ENCODE data around the gene TUBB.
"Not testable (repeated sequence)": the region's sequence is repeated elsewhere in the genome, so short reads cannot be mapped to it uniquely, and the experiment has no call there.

TUBB gene

DNA sequence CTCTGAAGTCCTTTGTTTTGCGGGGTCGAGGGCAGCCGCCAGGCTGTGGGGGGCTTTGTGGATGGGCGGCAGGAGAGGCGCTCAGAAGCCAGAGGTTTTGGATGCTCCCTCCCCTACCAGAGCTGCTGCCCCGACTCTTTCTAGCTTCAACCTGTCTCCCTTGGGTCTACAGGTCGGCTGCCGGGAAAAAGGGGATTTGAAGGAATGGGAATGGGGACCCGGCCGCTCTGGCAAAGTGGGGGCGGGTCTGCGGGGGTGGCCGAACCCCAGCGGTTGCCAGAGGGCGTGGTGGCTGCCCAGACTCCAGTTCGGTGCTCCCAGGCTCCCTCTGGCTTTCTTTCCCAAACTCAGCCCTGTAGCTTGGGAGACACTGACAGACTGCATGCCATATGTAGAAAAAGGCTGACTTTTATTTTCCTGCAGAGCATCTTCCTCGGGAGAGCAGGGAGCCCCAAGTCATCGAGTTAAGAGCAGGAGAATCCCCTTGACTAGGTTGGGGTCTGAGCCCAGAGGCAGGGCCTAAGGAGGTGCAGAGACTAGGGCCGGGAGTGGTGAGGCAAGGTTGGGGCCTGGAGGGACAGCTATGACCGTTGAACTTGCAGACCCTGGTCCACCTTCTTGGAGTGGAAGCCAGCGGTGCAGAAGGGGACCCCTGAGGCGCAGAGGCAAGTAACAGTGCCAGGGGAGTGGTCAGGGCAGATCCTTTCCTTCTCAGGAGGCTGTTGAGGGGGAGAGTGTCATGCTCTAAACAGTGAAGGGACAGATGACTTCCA lies 32.3 kb upstream of the TUBB start:
- no peak for DNase-seq

DNA sequence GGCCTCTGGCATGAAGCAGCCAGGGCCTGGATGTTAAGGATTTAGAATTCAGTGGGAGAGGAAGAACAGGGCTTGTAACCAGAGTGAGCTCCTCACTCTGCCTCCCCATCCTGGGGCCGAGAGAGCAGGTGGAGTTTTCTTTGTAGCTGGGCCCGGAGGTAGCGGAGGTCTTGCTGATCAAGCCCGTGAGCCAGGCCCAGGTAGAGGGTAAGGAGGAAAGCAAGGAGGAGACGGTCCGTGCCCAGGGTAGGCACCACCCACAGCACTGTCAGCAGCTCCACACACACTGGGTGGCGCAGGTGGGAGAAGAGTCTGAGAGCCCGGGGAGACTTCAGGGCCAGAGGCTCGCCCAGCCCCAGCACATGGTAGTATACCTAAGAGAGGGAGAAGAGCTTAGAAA lies 31.6 kb upstream of the TUBB start:
- no peak for DNase-seq

DNA sequence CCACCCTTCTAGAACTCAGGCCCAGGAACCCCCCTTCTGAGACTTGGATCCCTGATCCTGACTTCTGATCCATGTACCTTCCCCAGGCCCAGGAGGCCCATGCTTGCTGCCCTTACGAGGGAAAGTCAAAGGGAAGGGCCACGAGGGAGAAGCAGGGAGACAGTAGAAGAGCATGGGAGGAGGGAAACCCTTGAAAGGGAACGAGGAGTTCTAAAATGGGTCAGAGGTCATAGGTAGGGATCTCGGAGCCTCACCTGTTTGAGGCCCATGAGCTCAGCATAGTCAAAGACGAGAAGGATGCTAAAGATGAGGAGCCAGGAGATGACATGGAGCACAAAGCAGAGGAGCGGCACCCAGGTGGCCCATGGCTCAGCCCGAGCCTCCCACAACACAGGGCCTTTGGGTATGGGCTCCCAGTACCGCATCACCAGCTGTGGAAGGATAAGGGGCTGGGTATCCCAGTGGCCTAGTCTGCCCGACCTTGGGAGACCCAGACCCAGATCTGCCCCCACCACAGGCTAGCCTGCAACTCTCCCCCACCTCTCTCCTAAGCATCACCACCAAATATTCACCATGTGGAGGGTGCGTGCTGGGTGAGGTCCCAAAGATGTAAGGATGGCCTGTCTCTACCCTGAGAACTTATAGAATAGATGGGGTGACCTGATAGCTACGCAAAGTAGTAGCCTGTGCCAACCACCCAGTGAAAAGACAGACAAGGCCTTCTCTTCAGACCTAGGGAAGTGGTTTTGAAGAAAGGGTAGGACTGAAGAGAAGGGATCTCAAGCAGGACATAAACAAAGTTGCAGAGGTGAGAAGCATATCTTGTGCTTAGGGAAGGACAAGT lies 30.9 kb upstream of the TUBB start:
- DNase-seq, result peak; percentile 35

DNA sequence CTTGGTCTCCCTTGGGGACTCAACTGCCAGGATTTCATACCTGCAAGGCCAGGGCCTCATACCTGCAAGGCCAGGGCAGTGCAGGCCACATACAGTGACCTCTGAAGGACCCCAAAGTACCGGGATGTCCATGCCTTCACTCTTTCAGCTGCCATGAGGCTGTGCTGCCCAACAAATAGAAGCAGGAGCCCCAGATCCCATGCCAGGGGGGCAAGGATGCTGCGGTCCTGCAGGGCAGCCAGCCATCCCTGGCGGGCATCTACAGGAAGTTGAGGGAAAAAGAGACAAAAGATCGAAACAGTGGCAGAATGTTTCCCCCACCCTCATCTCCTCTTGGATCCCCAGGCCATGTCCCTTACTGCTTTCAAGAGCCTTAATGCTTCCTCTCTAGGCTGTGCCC lies 30.2 kb upstream of the TUBB start:
- DNase-seq, result no peak

DNA sequence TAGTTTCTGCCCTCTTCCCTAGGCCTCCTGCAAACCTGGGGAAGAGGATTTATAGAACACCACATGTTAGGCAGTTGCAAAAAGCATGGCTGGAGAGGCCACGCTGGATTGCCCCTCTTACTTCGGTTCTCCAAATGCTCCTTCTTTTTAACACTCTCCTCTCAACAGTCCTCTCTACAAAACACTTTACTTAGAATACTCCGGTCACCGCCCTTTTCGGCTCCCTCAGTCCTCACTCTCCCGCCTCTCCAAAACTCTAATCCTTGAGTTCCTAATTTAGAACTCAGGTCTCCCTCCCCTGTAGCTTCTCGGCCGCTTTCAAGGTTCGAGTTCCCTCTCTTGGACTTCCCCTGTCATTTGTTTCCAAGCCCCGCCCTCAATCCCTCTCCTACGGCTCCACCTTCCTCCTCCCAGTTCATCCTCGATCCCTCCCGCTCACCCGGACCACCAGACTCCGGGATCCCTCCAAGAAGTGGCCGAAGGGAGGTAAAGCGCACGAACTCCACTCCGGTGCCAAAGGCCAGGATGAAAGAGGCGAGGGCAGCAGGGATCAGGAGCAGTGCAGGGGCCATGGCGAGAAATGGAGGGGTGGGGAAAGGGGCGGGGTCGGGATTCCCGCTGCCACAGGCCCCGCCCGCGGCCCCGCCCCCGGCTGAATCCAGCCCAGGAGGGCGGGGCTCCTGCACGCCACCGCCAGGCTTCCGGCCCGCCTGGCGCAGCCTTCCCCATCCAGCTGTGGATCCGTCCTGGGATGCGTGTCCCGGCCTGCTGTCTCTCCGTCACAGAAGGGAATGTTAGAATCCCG lies 29.5 kb upstream of the TUBB start, which contains the start of gene NRM:
Gene NRM, minus strand, starts transcription at position 582 of the 805 bp plus-strand sequence. Its CDS starts 10 bp downstream, at position 572.
- peak; percentile 90 for DNase-seq

DNA sequence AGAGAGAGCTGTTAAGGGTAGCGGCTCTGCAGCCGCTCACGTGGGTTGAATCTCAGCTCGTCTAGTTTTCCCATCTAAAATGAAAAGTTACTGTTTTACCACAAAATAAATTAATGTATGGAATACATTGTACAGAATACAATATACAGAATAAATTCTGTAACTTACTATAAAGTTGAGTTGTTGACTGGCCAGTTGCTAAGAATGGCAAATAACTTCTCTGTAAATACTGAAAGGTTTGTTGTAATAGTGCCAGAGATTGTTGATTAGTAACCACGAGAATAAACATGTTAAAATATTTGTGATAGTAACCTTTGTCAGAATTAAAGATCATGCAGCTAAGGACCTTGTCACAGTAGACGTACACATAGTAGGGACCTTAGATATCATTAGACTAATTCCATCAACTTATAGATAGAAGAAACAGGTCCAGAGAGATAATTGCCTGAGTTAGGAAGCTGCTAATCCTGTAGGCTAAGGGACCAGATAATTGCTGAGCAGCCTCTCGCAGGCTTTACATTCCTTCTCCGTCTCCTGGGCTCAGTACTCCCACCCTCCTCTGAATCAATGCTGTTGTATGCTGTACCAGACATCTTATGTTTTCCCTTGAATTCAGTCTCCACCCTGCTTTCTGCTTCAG lies 28.8 kb upstream of the TUBB start:
- no peak for DNase-seq

DNA sequence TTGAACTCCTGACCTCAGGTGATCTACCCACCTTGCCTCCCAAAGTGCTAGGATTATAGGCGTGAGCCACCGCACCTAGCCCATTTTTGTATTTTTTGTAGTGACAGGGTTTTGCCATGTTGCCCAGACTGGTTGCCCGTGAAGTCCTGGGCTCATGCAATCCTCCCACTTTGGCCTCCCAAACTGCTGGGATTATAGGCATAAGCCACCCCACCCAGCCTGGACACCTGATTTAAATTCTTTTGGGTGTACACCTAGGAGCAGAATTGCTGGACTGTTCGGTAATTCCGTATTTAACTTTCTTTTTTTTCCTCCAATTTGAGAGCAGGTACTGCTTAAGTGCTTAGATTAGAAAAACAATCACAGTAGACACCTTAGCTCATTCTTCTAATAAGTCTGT lies 23.7 kb upstream of the TUBB start:
- no peak for DNase-seq

DNA sequence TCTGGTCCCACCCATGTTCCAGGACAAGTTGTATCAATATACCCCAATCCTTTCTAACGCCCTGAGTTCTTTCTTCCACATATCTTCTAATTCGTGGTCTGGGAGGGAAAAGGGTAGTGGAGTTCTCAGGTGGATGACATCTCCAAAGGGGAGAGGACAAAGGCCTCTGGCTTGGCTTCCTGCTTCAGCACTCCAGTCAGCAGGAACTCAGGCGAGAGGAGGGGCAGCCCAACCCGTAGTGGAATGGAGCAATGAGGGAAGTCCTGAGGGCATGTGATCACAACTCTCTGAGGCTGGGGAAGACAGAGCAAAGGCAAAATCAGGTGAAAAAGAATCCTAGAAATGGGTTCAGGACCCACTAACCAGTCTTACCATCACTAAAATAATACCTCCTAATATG lies 19.8 kb upstream of the TUBB start:
- no peak for DNase-seq

DNA sequence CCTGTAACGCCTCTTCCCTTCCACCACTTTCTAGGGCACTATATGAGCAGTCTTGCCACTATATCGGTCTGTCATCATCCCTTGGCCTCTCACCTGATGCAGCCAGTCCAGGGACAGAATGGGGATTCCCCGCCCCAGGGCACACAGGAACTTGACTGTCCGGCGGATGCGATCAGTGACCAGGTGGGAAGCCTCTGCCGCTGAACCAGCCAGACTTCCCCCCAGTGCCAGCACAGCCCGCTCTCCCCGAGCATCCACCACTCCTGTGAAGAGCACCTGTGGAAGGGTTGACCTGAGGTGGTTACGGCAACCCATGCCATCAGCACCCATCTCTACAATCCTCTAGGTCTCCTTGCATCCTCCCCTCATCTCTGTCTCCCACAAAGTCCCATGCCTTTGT lies 17.1 kb upstream of the TUBB start:
- no peak for DNase-seq

DNA sequence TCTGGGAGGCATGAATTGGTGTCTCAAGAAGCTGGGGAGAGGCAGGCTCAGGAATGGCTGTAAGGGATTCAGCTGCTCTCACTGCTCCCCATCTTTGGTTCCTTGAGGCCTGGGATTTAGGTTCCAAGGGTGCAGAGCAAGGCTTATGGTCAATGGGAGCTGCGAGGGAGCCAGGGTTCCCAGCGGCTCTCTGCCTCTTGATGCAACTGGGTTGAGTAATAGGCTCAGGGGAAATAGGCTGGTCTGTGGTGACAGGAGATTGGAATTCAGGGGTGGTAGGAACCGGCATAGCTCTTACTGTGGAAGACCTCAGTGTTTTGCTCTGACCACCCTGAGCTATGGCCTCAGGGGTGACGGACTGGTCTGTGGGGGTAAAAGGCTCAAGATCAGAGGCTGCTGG lies 16.3 kb upstream of the TUBB start:
- no peak for DNase-seq

DNA sequence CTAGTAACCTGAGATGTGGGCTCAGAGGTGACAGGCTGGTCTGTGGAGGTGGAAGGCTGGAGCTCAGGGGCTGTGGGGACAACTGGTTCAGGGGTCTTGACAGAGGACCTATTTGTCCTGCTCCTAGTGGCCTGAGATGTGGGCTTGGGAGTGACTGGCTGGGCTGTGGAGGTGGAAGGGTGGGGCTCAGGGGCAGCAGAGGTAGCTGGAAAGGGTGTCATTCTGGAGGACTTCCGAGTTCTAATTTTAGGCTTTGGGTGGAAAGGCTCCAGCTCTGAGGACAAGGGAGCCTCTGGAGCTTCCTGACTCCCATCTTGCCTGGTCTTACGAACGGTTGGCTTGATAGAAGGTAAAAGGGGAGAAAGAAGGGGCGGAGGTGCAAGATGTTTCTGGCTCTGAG lies 14.5 kb upstream of the TUBB start:
- DNase-seq, result no peak

DNA sequence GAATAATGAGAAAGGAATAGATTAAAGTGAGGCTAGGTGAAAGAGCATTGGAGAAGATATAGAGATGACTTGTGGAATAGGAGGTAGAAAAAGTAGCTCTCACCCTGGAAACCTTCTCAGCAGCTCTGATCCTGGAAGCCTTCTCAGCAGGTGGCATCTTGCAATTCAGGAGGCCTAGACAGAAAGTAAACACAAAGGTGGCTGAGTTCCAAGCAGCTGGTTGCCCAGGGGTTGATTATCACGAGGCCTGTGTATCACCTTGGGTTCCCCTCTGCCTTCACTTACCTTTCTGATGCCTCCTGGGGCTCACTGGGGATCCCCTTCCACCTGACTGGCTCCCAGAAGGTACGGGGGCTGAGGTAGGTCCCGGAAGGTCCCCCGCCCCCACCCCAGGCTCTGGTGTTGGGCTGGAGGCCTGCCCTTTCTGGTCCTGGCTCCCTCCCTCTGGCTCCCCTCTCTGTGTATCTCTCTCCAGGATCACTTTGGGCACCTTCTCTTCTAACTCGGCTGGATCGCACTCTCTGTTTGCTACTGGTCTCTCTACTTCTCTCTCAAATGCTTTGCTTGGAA lies 12.8 kb upstream of the TUBB start:
- no peak for DNase-seq

DNA sequence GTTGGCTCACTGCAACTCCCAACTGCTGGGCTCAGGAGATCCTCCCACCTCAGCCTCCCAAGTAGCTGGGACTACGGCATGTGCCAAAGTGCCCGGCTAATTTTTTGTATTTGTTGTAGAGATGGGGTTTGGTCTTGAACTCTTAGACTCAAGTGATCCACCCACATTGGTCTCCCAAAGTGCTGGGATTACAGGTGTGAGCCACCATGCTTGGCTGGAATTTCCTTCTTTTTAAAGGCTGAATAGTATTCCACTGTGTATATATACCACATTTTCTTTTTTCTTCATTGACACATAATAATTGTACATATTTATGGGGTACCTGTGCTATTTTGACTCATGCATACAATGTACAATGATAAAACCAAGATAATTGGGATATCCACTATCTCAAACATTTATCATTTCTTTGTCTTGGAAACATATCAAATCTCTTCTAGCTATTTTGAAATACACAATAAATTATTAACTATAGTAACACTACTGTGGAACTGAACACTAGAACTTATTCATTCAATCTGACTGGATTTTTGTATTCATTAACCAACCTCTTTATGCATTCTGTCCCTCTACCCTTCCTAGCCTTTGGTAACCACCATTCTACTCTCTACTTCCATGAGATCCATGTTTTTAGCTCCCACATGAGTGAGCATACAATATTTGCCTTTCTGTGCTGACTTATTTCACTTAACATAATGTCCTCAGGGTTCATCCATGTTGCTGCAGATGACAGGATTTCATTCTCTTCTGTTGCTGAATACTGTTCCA lies 10.9 kb upstream of the TUBB start:
- DNase-seq, result no peak

DNA sequence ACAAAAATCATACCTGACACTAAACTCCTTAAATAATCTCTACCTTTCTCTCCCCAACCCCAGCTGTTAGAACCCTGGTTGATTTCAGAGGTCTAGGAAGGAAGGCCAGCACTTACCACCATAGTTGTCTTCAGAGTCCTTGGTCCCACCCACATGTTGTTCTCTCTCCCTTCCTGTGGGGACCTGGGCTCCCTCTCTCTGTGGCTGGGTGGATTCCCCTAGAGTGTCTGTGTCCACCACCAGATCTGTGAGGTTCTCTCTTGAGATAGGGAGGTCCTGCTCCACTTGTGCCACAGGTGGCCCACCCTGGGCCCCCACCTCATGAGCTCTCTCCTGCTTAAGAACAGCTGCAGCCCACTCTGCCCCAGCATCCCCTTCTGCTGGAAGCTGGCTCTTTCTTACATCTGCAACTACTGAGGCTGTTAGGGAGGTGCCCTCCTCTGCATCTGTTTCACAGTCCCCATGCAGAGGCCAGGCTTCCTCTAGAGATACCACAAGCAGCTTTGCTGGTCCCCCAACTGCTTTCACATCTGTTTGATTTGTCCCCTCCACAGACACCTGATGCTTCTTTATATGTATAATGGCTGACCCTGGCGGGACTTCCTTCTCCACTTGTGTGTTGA lies 8.3 kb upstream of the TUBB start:
- no peak for DNase-seq

DNA sequence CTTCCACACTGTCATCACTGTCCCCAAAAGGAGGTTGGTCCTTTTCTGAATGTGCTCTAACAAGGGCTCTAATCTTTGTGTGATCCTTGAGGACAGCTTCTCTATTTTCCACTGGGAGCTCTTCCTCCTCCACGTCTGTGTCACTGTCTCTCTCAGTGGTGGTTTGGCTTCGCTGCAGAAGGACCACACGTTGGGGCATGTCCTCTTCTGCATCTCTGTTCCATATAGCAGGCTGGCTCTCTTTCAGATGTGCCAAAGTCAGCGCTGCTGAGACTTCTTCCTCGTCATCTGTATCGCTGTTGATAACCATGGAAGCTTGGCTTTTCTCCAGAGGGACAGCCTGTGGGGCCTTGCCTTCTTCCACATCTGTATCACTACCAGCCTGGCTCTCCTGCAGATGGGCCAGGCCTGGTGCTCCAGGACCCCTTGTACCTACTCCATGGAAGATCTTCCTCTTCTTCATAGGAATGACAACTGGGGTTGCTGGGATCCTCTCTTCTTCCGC lies 7.7 kb upstream of the TUBB start:
- DNase-seq, result peak; percentile 30

DNA sequence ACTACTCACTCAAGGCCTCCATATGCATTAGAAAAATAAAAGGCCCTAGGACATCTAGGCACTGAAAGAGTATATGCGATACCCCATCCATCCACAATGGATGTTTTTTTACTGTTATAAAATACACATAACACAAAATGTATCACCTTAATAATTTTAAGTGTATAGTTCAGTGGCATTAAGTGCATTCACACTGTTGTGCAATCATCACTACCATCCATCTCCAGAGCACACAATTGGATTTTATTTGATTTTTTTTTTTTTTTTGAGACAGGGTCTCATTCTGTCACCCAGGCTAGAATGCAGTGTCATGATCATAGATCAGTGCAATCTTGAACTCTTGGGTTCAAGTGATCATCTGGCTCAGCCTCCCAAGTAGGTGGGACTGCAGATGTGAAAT lies 5.9 kb upstream of the TUBB start:
- DNase-seq, result no peak

DNA sequence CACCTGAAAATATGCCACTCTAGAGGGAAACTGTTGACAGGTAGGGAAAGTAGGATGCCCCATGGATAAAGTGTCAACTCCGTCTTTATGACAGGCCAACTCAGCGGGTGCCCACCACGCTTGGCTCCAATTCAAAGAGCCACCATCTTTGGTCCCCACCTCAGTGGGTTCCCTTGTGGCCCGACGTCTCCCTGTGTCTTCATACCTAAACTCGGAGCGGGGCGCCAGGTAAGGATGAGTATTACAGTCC lies 3.3 kb upstream of the TUBB start:
- DNase-seq, result no peak

DNA sequence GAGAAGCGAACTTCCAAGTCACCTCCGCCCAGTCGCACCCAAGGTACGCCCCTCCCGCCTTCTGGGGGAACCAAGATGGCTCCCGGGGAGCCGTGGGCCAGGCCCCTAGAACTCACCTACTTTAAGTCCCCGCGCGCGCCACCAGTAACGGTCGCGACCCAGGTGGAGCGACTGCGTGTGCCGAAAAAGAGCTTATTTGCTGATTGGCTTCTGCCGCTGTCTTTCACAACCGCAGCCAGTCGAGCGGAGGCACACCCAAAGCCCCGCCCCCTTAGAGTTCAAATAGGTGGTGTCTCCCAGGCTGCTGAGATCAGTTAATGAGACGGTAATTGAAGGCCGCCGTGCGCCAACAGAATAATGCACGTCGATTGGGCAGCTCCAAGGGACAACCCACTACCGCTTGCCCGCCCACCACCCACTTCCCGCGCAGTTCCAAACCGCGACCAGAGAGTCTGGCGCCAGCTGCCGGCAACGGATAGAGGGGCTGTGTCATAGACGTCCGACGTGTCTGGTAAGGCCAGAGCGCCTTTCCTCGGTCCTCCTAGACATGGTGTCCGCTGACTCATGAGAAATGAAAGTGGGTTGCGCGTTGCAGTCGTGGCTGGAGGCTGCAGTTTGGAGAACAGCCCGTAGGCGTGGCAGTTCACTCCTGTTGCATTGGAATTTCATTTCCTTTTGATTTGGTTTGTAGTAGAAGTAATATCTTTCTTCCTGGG lies 2.9 kb upstream of the TUBB start, which contains the start of gene MDC1:
Gene MDC1, minus strand, starts transcription at position 153 of the 716 bp plus-strand sequence. CDS start 2,106 bp downstream, outside the sequence.
- peak; percentile 100 for DNase-seq

DNA sequence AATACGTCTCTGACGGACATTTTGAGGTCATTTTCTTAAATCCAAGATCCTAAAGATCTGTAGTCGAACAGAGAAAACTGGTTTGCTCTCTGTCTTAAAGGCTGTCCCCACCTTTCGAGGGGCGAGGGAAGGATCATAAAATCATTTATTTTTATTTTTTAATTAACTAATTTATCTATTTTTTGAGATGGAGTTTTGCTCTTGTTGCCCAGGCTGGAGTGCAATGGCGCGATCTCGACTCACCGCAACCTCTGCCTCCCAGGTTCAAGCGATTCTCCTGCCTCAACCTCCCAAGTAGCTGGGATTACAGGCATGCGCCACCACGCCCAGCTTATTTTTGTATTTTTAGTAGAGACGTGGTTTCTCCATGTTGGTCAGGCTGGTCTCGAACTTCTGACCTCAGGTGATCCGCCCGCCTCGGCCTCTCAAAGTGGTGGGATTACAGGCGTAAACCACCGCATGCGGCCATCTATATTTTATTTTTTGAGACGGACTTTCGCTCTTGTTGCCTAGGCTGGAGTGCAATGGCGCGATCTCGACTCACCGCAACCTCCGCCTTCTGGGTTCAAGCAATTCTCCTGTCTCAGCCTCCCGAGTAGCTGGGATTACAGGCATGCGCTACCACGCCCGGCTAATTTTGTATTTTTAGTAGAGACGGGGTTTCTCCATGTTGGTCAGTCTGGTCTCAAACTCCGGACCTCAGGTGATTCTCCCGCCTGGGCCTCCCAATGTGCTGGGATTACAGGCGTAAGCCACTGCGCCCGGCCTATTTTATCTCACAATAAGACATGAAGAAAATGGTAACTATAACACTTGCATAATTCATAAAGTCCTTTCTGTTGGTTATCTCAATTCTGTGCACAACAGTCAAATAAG lies 2.1 kb upstream of the TUBB start:
- DNase-seq, result not testable (repeated sequence)

All from hematopoietic multipotent progenitor cell treated with erythropoietin and hydrocortisone succinate and interleukin-3 and kit ligand, for 4 days (in vitro differentiated cells).